Measurements from ENCODE around the gene LPCAT1.

The LPCAT1 gene

GRCh38 chr5:1554410-1554967, 30.7 kb upstream of the LPCAT1 start:
- DNase-seq = no peak

GRCh38 chr5:1553539-1554409, 30.0 kb upstream of the LPCAT1 start:
- DNase-seq = no peak

DNA sequence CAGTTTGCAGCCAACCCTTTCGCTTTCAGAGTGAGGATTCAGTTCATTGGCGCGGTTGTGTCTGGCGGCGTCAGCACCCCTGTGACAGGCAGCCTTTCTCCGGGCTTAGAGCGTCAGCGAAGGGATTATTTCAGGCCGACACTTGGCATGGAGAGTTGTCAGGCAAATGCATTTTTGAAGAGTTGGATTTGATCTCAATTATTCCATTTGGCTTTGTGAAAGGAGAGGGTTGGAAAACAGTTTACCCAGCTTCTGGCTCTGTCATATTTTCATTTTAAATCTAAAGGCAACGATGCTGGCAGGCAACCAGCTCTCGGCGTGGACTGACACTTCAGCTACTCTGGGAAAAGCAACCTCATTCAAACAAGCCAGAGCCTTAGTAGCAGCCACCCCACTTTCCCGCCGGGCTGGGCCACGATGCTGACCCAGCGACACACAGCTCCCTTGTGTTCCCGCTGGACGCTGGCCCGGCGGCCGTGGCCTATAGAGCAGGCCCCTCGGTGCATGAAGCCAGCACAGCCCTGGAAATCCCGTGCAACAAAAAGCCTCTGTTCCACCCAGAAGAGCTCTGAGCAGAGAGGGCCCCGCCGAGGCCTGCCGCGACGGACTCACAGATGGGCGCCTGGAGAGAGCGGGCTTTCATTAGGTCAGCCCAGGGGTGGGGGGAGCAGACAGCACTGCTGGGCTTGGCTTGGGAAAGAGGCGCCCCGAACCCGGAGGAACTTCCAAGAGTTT, 28.9 kb upstream of the LPCAT1 start:
- DNase-seq = peak; percentile 49

DNA sequence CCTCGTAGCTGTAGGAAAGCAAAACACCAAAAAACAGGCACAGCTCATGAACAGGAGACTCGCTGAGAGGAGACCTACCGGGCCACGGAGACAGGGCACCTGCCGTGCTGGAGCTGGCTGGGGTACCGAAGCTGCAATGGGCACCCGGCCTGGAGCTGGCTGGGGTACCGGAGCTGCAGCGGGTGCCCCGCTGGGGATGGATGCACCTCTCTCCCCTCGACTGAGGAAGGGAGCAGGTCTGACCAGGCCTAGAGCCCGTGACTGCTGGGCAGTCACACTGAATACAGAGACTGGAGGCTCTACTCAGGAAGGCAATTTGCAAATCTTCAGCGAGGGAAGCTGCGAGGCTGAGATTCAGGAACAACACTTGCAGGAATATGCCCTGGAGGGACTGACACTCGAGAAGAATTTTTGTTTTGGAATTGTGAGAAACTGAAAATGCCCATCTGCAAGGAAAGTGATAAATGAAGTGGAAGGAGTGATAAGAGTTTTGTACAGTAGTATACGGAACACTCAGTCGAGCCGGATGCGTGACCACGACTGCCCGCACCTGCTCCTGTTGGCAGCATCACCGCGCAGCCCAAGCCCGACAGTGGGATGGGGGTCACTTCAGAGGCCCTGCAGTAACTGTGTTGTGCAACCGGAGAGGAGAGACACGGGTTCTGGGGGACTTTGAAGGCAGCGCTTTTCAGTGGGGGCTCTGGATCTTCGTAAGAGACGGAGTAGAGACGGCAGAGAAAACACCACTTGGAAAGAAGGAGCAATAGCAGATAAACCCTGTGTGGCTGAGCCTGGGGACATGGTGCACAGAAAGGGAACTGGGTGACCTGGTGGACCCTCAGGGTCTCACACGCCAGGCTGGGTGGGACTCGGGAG, 27.9 kb upstream of the LPCAT1 start:
- DNase-seq = no peak

DNA sequence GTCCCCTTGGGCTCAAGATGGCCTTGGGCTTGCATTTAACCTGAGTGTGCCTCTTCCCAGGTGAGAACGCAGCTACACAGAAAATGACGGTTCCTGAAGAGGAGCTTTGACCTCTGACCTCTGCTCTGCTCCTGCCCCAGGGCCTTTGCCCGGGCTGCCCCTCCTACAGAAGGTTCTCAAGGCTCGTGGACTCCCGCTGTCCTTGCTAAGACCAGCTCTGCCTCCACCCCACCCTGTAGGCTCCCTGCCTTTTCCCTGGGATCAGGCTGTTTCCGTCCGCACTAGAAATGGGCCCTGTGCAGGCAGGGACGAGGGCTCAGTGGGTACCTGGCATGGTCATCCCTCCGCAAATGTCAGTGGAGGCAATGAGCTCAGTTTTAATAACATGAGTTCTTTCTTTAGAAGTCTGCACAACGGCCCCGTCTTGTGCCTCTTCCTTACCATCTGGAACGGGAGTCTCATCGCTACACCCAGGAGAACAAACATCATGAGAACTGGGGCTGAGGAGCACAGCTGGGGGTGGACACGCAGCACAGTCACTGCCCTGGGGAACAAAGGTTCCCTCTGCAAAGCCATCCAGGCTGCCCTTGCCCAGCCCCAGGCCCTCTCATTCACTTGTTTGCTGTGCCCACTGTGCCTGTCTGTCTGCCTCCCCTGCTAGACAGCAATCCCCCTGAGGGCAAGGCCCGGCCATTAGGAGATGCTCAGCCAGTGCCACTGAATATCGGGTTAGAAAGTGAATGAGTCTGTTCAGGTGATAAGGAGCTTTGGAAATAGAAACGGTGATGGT, 26.7 kb upstream of the LPCAT1 start:
- no peak for DNase-seq

DNA sequence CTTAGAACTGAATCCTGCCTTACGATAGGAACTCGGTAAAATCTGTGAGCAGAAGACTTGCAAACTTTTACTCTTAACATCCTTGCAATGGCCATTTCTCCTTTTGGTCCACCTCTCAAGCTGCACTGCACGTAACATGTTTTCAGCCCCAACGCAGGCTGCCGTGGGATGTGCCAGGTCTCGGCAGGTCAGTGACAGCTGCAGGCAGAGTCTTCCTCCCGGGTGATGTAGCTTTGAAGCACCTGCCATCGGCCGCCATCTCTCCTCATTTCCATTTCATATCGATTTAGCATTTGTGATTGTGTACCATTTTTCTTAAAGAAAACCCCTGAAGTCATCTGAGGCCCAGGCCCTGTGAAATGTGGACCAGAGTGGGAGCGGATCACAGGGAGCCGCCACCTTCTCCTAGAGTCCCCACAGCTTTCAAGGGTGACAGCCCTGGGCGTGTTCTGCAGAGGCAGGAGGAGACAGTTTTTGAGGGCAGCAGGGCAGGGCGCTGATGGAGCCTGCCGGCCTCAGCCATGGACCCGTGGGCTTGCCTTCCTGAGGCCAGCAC, 25.8 kb upstream of the LPCAT1 start:
- DNase-seq = no peak

GRCh38 chr5:1548702-1549474, 25.1 kb upstream of the LPCAT1 start:
- DNase-seq = no peak

DNA sequence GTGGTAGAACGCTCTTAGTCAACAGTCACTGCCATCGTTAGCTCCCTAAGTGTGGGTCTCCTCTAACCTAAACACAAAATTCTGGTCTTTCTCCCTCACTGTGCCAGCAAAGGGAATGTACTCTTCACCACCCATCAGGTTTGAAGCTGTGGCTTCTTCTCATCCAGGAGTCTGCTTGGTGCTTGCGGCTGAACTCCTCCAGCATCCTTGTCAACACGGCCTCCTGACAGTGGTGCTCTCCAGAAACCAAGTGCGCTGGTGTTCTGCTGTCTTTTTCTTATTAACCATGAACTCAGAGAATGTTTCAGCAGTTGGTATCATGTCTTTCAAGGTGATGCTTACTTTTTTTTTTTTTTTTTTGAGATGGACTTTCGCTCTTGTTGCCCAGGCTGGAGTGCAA, 23.9 kb upstream of the LPCAT1 start:
- DNase-seq = no peak

GRCh38 chr5:1547236-1547635, 23.5 kb upstream of the LPCAT1 start:
- no peak for DNase-seq

- DNase-seq = no peak
Measured at GRCh38 chr5:1546556-1546955, 22.8 kb upstream of the LPCAT1 start.

DNA sequence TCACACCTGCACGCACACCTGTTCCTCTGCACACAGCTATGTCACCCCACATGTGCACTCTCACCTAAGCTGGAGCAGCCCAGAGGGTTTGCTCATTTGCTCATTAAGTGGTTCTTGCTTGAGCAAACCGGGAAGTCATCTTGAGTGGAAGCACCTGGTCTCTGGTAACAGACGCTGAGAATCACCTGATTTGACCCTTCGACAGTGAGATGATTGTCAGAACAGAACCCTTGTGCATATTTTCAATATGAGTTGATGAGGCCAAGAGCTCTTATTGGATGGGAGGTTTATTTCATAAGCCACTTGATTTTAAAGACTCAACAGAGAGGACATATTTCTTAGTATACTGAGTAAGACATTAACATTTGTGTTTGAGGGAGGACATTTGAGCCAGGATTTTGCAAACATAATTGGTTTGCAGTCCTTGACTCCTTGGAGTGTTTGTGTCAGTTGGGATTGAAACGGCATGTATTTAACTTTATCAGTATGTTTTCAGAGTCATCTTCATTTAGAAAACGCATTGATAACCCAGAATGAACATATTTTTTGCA, 22.1 kb upstream of the LPCAT1 start:
- DNase-seq = no peak

DNA sequence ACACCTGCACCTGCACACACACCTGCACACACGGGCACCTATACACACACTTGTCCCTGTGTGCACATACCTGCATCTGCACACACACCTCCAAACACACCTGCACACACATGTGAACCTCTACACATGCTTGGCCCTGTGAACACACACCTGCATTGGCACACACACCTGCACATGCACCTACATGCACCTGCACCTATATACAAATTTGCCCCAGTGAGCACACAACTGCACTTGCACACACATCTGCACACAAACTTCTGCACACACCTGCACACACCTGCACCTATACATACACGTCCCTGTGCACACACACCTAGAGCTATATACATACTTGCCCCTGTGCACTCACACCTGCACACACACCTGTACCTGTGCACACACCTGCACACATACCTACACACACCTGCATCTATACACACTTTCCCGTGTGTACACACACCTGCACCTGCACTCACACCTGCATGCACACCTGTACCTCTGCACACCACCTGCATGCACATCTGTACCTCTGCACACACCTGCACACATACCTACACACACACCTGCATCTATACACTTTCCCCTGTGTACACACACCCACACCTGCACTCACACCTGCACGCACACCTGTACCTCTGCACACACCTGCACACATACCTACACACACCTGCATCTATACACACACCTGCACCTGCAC, 21.5 kb upstream of the LPCAT1 start:
- no peak for DNase-seq

DNA sequence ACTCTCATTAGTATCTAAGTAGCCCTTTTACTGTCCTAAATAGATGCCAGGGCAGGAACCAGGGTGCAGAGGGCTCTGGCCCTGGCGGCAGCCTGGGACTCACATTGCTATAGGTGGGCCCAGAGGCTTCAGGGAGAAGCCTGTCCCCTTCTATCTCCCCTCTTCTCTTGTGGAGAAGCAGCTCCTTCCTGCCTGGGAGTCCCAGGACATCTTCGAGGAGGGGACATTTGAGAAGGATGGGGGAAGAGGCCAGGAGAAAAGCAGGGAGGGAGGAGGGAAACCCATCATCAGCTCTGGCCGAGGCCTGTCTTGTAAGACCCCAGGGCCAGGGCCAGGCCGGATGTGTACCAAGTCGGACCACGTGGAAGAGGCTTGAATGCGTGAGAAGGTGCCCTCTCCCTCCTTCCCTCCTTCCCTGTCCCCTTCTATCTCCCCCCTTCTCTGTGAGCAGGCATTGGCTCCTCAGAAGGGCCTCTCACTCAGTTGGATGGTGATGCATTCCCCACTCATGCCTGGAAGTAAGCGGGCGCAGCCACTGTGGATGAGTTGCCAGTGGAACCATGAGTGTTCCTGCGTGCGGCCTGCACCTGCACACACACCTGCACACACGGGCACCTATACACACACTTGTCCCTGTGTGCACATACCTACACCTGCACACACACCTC, 20.7 kb upstream of the LPCAT1 start:
- DNase-seq = no peak

- no peak for DNase-seq
Measured at GRCh38 chr5:1543398-1544293, 19.9 kb upstream of the LPCAT1 start.

DNA sequence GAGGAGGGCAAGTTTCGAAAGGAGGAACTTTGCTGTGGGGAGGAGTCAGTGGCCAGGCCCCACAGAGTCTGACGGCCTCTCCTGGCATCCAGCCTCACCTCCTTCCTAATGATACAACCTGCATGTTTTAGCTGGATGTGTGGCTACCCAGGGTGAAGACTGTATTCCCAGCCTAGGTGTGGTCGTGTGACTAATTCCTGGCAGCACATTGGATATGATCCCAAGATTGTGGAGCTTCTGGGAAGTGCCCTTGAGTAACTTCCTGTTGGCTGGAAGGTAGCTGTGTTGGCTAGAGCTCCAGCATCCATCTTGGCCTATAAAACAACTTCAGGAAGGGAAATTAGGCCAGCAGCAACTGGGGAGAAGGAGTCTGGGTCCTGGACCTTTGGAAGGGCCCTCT, 19.0 kb upstream of the LPCAT1 start:
- DNase-seq = no peak

DNA sequence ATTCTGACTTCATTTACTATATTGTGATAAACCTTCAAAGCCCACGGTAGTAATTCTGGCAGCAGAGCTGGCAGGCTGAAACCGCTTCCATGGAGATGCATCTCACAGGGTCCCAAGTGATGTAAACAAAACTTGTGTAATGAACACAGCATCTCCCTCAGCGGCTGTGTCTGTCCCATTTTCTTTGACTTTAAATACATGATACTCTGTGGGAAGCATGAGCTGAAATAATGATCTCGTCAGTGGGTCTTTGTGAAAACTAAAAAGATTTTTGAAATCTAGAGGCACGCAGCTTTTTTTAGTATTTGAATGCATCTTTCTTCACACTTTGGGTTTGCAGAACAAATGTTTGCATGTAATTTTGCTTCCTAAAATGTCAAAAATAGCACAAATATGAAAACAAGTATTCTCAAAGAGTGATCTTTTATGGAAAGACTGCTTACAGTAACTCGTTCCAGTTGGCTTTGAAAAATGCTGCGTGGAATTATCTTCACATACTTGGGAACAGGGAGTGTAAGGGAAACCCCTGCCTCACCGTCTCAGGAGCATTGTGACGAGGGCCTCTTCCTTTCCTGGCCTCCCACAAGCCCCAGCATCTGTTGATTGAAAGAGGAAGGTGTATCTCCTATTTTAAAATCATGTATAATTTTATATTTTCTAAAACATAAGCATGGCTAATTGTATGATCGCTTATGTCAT, 18.1 kb upstream of the LPCAT1 start:
- DNase-seq = no peak

GRCh38 chr5:1540831-1541701, 17.3 kb upstream of the LPCAT1 start:
- DNase-seq = no peak

Measured in NCI-H82 (cell line).